Stimulated activated memory B cell treated with anti-CD40 and anti-IgM and Interleukin-4, amounts not matched to agents 10 μg/mL and 1 μg/mL and 100 μg/mL, for 72 hours (primary cell): Measurements from ENCODE around the gene ANKRD53.

Source experiments
- ATAC-seq: fragments of 150-1000 bp; cut with Tn5 transposase; 2 replicates; pipeline ENCODE4 v1.10.0; 2021
- H3K27ac Mint-ChIP-seq: one replicate; pipeline ENCODE4 v1.8.0; 2022; ENCODE audit warnings: mild to moderate bottlenecking, mixed read lengths
- H3K27me3 Mint-ChIP-seq: one replicate; pipeline ENCODE4 v1.8.0; 2022; ENCODE audit warnings: mixed read lengths
- H3K36me3 Mint-ChIP-seq: one replicate; pipeline ENCODE4 v1.8.0; 2022; ENCODE audit warnings: mixed read lengths
- H3K4me1 Mint-ChIP-seq: one replicate; pipeline ENCODE4 v1.8.0; 2022; ENCODE audit warnings: mixed read lengths
- H3K4me3 Mint-ChIP-seq: one replicate; pipeline ENCODE4 v1.8.0; 2022; ENCODE audit warnings: mild to moderate bottlenecking, moderate library complexity, mixed read lengths
- H3K9me3 Mint-ChIP-seq: one replicate; pipeline ENCODE4 v1.8.0; 2022; ENCODE audit warnings: mixed read lengths

Gene ANKRD53

DNA sequence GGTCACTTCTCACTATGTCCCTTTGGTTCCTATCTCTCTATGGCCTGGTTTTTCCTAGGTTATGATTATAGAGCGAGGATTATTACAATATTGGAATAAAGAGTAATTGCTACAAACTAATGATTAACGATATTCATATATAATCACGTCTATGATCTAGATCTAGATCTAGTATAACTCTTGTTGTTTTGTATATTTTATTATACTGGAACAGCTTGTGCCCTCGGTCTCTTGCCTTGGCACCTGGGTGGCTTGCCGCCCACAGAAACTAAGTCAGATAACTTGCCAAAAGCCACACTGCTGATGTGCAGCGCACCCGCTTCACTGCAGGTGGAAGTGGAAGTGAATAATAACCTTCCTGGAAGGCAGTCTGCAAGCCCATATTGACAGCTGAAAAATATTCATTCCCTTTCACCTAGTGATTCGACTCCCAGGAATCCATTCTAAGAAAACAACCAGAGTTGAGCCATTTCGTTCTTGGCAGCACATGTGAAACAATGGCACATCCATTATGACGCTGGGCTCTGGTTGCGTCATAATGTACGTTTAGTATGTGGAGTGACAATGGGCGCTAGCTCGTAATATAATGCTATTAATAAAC lies 725 bp upstream of the ANKRD53 start:
- Mint-ChIP-seq H3K9me3 (no peaks in the 10 kb centered on the region), H3K27me3 (peaks cover under 1% of the 10 kb centered on the region), H3K4me1 (peaks cover 19% of the 10 kb centered on the region), H3K4me3 (peak overlapping the region; percentile 96), H3K27ac (peak overlapping the region; percentile 84), H3K36me3 (no peaks in the 10 kb centered on the region)
- ATAC-seq = no peak

DNA sequence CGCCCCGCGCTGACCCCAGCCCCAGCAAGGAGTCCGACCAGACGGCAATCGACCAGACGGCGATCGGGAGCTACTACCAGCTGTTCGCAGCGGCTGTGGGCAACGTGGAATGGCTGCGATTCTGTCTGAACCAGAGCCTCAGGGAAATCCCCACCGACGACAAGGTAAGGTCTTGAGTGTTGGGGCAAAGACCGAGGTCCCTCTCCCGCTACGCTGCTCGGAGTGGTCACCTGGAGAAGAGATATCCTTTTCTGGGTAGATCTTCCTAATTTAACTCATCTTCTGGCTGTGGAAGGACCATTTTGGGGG lies 704 bp downstream of the ANKRD53 start:
- Mint-ChIP-seq H3K4me3 (peak overlapping the region; percentile 3), H3K36me3 (peaks cover 6% of the 10 kb centered on the region), H3K9me3 (no peaks in the 10 kb centered on the region), H3K27me3 (no peaks in the 10 kb centered on the region), H3K4me1 (peaks cover 19% of the 10 kb centered on the region), H3K27ac (no peak overlapping the region)
- no peak for ATAC-seq

DNA sequence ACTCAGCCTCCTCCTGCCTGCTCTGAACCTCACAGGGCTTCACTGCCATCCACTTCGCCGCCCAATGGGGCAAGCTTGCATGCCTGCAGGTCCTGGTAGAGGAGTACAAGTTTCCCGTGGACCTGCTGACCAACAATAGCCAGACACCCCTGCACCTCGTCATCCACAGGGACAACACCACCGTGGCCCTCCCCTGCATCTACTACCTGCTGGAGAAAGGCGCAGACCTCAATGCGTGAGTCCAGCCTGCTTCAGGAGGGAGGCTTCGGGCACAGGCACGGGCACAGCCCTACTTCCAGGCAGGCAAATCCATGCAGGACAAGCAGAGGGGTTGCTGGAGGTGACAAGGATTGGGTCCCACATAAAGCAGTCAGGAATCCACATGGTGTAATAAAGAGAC lies 1.2 kb downstream of the ANKRD53 start:
- no peaks in the 10 kb centered on the region for H3K27me3 Mint-ChIP-seq
- H3K9me3 Mint-ChIP-seq = no peaks in the 10 kb centered on the region
- H3K36me3 Mint-ChIP-seq = peaks cover 6% of the 10 kb centered on the region
- peaks cover 23% of the 10 kb centered on the region for H3K4me1 Mint-ChIP-seq
- no peak for ATAC-seq
- no peak overlapping the region for H3K27ac Mint-ChIP-seq
- H3K4me3 Mint-ChIP-seq = no peak overlapping the region

- no peak for ATAC-seq
- Mint-ChIP-seq H3K27ac (no peak overlapping the region), H3K4me1 (peaks cover 39% of the 10 kb centered on the region), H3K27me3 (no peaks in the 10 kb centered on the region), H3K9me3 (no peaks in the 10 kb centered on the region), H3K4me3 (no peak overlapping the region), H3K36me3 (peaks cover 13% of the 10 kb centered on the region)
Measured at GRCh38 chr2:70981421-70981820, 3.0 kb downstream of the ANKRD53 start.

- Mint-ChIP-seq H3K27ac (no peak overlapping the region), H3K36me3 (peaks cover 20% of the 10 kb centered on the region)
- no peak for ATAC-seq
Measured at GRCh38 chr2:70981866-70982810, 3.7 kb downstream of the ANKRD53 start.

DNA sequence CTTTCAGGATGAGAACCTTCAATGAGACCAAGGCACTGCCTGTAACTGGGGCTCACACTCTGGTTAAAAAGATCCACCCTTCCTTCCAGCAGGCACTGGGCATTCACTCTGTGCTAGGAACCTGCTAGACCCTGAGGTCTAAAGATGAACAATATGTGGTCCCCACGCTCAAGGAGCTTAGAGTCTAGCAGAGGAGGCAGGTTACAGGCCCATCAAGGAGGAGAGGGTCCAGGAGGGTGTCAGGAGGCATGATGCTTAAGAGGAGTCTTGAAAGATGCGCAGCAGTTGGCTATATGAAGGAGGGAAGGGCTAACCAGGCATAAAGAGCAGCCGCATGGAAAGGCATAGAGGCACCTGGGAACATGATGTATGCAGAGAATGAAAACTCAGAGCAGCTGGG lies 4.5 kb downstream of the ANKRD53 start:
- Mint-ChIP-seq H3K4me3 (no peak overlapping the region), H3K4me1 (peaks cover 26% of the 10 kb centered on the region), H3K9me3 (no peaks in the 10 kb centered on the region), H3K27me3 (no peaks in the 10 kb centered on the region), H3K27ac (no peak overlapping the region), H3K36me3 (peaks cover 25% of the 10 kb centered on the region)
- no peak for ATAC-seq

More at GRCh38 chr2:70981866-70982810, 3.7 kb downstream of the ANKRD53 start:
- Mint-ChIP-seq H3K4me3 (no peak overlapping the region), H3K9me3 (no peaks in the 10 kb centered on the region), H3K27me3 (no peaks in the 10 kb centered on the region), H3K4me1 (peaks cover 34% of the 10 kb centered on the region)

DNA sequence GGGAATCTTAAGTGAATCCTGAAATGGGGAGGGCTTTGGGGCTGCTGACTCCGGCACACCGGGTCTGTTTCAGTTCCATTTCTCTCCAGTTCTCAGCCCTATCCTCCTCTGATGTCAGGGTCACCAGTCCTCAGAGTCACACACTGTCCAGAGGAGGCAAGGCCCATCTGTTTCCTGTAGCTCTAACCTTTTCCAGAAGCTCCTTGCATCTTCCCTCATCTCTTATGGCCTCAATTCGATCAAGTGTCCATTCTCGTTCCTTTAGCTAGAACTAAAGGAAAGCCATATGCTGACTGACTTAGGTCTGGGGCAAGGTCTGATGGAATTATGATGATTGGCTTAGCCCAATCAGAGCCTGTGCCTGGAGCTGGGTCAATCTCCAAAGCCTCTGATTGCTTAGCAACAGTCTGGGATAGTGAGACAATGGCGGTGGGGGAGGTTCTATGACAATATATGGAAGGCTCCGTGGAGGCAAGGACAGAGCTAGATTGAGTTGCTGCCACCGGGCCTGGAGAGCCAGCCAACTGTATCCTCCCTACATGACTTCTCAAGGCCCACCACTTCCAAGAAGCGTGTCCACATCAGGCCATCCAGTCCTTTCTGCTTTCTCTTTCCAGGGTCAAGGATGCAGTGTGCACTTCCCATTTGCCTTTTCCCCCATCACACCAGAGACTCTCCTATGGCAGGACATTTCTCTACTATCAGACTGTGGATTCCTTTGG lies 5.2 kb downstream of the ANKRD53 start:
- no peak for ATAC-seq
- Mint-ChIP-seq H3K27me3 (no peaks in the 10 kb centered on the region), H3K27ac (no peak overlapping the region), H3K4me3 (no peak overlapping the region), H3K4me1 (peaks cover 21% of the 10 kb centered on the region), H3K36me3 (peaks cover 30% of the 10 kb centered on the region), H3K9me3 (no peaks in the 10 kb centered on the region)

GRCh38 chr2:70984228-70984575 lies 5.8 kb downstream of the ANKRD53 start:
- Mint-ChIP-seq H3K4me3 (no peak overlapping the region), H3K27me3 (no peaks in the 10 kb centered on the region), H3K4me1 (peaks cover 21% of the 10 kb centered on the region), H3K36me3 (peaks cover 34% of the 10 kb centered on the region), H3K9me3 (no peaks in the 10 kb centered on the region), H3K27ac (peak overlapping the region; percentile 43)
- ATAC-seq = no peak

- ATAC-seq = peak; percentile 91
- no peaks in the 10 kb centered on the region for H3K9me3 Mint-ChIP-seq
- H3K27me3 Mint-ChIP-seq = no peaks in the 10 kb centered on the region
- no peak overlapping the region for H3K4me3 Mint-ChIP-seq
- peaks cover 34% of the 10 kb centered on the region for H3K36me3 Mint-ChIP-seq
- peaks cover 21% of the 10 kb centered on the region for H3K4me1 Mint-ChIP-seq
- H3K27ac Mint-ChIP-seq = peak overlapping the region; percentile 43
Measured at GRCh38 chr2:70984576-70985282, 6.3 kb downstream of the ANKRD53 start.

DNA sequence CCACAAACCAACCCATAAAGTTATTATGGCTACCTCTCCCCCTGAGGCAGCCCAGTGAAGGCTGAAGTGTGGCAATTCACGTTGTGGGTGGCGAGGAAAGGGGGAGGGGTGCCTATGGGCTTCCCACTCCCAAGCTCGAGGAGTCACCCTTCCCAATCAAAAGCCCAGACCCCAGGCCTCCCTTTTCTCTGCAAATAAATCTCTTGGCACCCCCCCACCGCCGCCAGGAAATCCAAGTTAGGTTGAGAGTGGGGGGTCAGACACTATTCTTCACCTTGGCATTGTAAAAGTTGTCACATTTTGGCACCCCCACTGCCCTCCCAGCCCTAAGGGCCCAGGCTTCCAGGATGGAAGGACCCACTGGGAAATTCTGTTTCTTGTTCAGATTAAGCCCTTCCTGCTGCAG lies 6.9 kb downstream of the ANKRD53 start:
- H3K36me3 Mint-ChIP-seq = peaks cover 35% of the 10 kb centered on the region
- no peak overlapping the region for H3K4me3 Mint-ChIP-seq
- ATAC-seq = no peak
- no peak overlapping the region for H3K27ac Mint-ChIP-seq
- H3K9me3 Mint-ChIP-seq = no peaks in the 10 kb centered on the region
- H3K27me3 Mint-ChIP-seq = no peaks in the 10 kb centered on the region
- peaks cover 21% of the 10 kb centered on the region for H3K4me1 Mint-ChIP-seq

- Mint-ChIP-seq H3K9me3 (no peaks in the 10 kb centered on the region), H3K4me1 (peaks cover 21% of the 10 kb centered on the region), H3K36me3 (peaks cover 40% of the 10 kb centered on the region), H3K4me3 (no peak overlapping the region), H3K27ac (peak overlapping the region; percentile 30), H3K27me3 (no peaks in the 10 kb centered on the region)
- ATAC-seq = no peak
Measured at GRCh38 chr2:70985956-70986355, 7.5 kb downstream of the ANKRD53 start.

GRCh38 chr2:70986499-70987189 lies 8.2 kb downstream of the ANKRD53 start:
- no peaks in the 10 kb centered on the region for H3K27me3 Mint-ChIP-seq
- peaks cover 28% of the 10 kb centered on the region for H3K4me1 Mint-ChIP-seq
- no peak overlapping the region for H3K4me3 Mint-ChIP-seq
- no peak for ATAC-seq
- peaks cover 46% of the 10 kb centered on the region for H3K36me3 Mint-ChIP-seq
- H3K9me3 Mint-ChIP-seq = no peaks in the 10 kb centered on the region
- peak overlapping the region; percentile 30 for H3K27ac Mint-ChIP-seq

GRCh38 chr2:70987386-70987785 lies 9.0 kb downstream of the ANKRD53 start:
- Mint-ChIP-seq H3K27ac (no peak overlapping the region), H3K36me3 (peaks cover 48% of the 10 kb centered on the region), H3K4me1 (peaks cover 31% of the 10 kb centered on the region), H3K9me3 (no peaks in the 10 kb centered on the region), H3K27me3 (no peaks in the 10 kb centered on the region), H3K4me3 (no peak overlapping the region)
- ATAC-seq = no peak

DNA sequence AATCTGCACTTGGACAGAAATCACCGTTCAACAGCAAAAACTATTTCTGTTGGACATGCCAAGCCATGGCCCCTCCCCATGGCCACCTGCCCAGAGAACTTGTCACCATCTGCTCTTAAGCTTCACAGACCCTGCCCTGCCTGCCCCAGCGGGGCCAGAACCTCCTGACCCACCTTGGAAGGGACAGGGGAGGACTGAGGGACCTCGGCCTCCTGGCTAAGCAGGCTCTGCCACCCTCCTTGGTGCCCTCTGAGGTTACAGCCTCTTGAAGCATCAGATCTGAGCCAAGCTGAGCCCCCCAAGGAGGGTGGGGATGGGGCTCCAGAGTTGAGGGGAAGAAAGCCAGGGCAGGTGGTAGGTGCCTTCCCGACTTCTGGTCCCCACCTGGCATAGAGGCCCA lies 9.7 kb downstream of the ANKRD53 start:
- H3K4me1 Mint-ChIP-seq = peaks cover 36% of the 10 kb centered on the region
- peaks cover 44% of the 10 kb centered on the region for H3K36me3 Mint-ChIP-seq
- H3K27ac Mint-ChIP-seq = no peak overlapping the region
- no peak overlapping the region for H3K4me3 Mint-ChIP-seq
- no peak for ATAC-seq
- no peaks in the 10 kb centered on the region for H3K27me3 Mint-ChIP-seq
- H3K9me3 Mint-ChIP-seq = no peaks in the 10 kb centered on the region
